NT2/D1 (cell line): ENCODE data around the gene MYH9.

Experiments
- DNase-seq: peaks from one replicate; pipeline ENCODE4 v3.0.0-alpha.2; 2011; ENCODE audit warnings: low read depth, low spot score
- H3K27me3 ChIP-seq: 2 replicates; pipeline ENCODE4 v1.6.0; 2011; ENCODE audit warnings: mild to moderate bottlenecking; ENCODE audit not compliant: insufficient read length, insufficient read depth
- H3K36me3 ChIP-seq: 2 replicates; pipeline ENCODE4 v1.6.1; 2011; ENCODE audit warnings: mild to moderate bottlenecking, low read length, mixed read lengths; ENCODE audit not compliant: insufficient read depth, insufficient read length
- H3K4me1 ChIP-seq: 2 replicates; pipeline ENCODE4 v1.5.1; 2011; ENCODE audit not compliant: insufficient read depth, insufficient read length
- H3K4me3 ChIP-seq: 2 replicates; pipeline ENCODE4 v1.5.1; 2011; ENCODE audit warnings: low read depth; ENCODE audit not compliant: insufficient read length
- H3K9ac ChIP-seq: 2 replicates; pipeline ENCODE4 v1.6.0; 2011; ENCODE audit warnings: low read depth; ENCODE audit not compliant: insufficient read length
- H3K9me3 ChIP-seq: 2 replicates; pipeline ENCODE4 v1.5.1; 2011; ENCODE audit warnings: mild to moderate bottlenecking, low read length; ENCODE audit not compliant: insufficient read depth
- SUZ12 ChIP-seq: IDR thresholded peaks from 2 replicates; pipeline ENCODE4 v1.6.1; 2011; ENCODE audit not compliant: insufficient read length, insufficient read depth; ENCODE audit errors: extremely low read depth
- YY1 ChIP-seq: IDR thresholded peaks from 2 replicates; pipeline ENCODE4 v1.6.1; 2011; ENCODE audit not compliant: insufficient read length, insufficient read depth
- ZNF274 ChIP-seq: IDR thresholded peaks from 2 replicates; pipeline ENCODE4 v1.6.1; 2011; ENCODE audit warnings: mild to moderate bottlenecking, low read depth, low read length

MYH9 gene

DNA sequence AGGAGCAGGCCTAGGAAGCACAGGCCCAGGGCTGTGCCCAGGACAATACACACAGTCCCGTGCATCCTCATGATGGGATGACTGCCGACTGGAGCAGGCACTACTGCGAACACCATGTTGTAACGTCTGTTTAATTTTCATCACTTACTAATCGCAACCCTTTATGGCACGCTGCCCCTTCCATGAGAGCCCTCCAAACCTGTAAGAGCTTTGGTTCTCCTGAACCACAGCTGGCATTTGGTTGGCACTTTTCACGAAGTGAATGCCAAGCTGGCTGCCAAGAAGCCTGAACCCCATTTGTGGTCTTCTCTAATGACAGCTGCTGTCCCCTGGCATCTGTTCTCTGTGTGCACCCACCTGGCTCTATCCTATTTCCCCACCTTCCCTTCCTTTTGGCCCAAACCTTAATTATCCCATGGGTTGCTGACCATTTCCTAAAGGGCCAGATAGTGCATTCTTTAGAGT lies 98.3 kb downstream of the MYH9 start:
- Histone ChIP-seq H3K27me3 (no peaks in the 10 kb centered on the region), H3K9me3 (peaks cover 10% of the 10 kb centered on the region; the same call in 1 of the 2 replicates), H3K36me3 (peaks cover 83% of the 10 kb centered on the region), H3K4me3 (no peak overlapping the region), H3K4me1 (peaks cover 4% of the 10 kb centered on the region), H3K9ac (no peak overlapping the region)
- no peak for DNase-seq
- TF ChIP-seq SUZ12 (no peak), ZNF274 (no peak), YY1 (no peak)

- TF ChIP-seq YY1, result no peak
- no peak for TF ChIP-seq ZNF274
- TF ChIP-seq SUZ12, result no peak
- Histone ChIP-seq H3K9me3 (peaks cover 10% of the 10 kb centered on the region; the same call in 1 of the 2 replicates), H3K36me3 (peaks cover 83% of the 10 kb centered on the region), H3K27me3 (no peaks in the 10 kb centered on the region), H3K4me3 (no peak overlapping the region), H3K4me1 (peaks cover 4% of the 10 kb centered on the region), H3K9ac (no peak overlapping the region)
- no peak for DNase-seq
Measured at GRCh38 chr22:36288571-36289405, 99.0 kb downstream of the MYH9 start.

DNA sequence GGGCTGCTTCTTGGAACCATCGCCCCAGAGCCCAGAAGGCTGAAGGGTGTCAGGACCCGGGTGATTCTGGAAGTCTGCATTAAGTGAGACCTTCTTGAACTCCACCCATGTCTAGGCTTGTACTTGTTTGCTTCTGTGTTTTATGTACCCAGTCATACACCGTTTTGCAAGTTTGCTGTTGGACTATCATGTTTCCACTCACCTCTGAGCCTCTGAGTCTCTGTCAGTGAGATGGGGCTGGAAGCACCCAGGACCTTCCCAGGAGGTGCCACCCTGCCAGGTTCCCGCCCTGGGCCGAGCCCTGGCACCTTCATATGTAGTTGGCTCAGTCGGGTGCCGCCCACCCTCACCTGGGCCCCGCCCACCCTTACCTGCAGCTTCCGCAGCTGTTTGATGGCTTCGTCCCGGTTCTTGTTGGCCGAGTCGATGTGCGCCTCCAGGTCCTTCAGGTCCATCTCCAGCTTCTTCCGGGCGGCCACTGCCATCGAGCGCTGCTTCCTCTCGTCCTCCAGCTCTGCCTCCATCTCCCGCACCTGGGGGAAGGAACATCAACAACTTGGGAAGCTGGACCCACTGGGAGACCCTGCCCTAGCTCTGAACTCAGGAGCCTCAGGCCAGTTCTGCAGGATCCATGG lies 99.8 kb downstream of the MYH9 start:
- H3K4me3 ChIP-seq, result no peak overlapping the region
- TF ChIP-seq ZNF274 (no peak), YY1 (no peak), SUZ12 (no peak)
- H3K36me3 ChIP-seq, result peaks cover 80% of the 10 kb centered on the region
- no peaks in the 10 kb centered on the region for H3K27me3 ChIP-seq
- peaks cover 4% of the 10 kb centered on the region for H3K4me1 ChIP-seq
- H3K9ac ChIP-seq, result no peak overlapping the region
- H3K9me3 ChIP-seq, result peaks cover 10% of the 10 kb centered on the region; the same call in 1 of the 2 replicates
- no peak for DNase-seq

GRCh38 chr22:36286096-36286957 lies 101.4 kb downstream of the MYH9 start:
- H3K9me3 ChIP-seq, result no peaks in the 10 kb centered on the region
- TF ChIP-seq SUZ12 (no peak), ZNF274 (no peak), YY1 (no peak)
- no peak overlapping the region for H3K4me3 ChIP-seq
- H3K27me3 ChIP-seq, result no peaks in the 10 kb centered on the region
- no peak overlapping the region for H3K9ac ChIP-seq
- peak; percentile 54 for DNase-seq
- H3K36me3 ChIP-seq, result peaks cover 82% of the 10 kb centered on the region
- H3K4me1 ChIP-seq, result peaks cover 4% of the 10 kb centered on the region

DNA sequence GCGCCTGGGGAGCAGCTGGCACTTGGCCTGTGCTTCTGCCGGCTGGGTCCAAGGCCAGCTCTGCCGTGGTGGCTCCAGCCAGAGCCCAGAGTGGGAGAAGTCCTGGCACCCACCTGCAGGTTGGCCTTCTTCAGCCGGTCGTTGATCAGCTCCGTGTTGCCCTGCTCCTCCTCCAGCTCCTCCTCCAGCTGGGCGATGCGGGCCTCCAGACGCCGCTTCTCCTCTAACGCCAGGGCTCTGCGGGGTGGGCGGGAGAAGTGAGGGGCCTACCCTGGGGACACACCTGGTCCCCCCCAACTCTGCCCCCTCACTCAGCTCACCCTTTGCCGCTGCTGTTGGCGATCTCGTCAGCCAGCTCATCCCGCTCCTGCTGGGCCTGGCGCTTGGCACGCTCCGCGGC lies 102.2 kb downstream of the MYH9 start:
- Histone ChIP-seq H3K36me3 (peaks cover 88% of the 10 kb centered on the region), H3K9me3 (no peaks in the 10 kb centered on the region), H3K27me3 (no peaks in the 10 kb centered on the region), H3K4me1 (peaks cover 4% of the 10 kb centered on the region), H3K9ac (no peak overlapping the region), H3K4me3 (no peak overlapping the region)
- no peak for TF ChIP-seq SUZ12
- TF ChIP-seq YY1, result no peak
- TF ChIP-seq ZNF274, result no peak
- DNase-seq, result no peak

DNA sequence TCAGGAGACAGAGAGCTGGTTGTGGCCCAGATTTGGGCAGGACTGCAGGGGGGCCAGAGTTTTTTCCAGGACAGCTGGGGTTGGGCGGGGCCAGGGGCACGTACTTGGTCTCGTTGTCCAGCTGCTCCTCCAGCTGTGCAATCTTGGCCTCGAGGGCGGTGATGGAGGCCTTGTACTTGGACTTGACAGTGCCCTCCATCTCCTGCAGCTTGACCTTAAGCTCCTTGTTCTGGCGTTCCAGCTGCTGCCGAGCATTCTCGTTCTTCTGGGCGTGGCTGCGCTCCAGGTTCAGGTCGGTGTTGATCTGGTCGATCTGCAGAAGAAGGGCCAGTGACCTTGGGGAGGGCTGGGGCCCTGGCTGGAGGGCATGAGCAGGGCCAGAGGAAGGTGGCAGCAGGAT lies 102.8 kb downstream of the MYH9 start:
- DNase-seq, result no peak
- Histone ChIP-seq H3K9me3 (no peaks in the 10 kb centered on the region), H3K4me1 (peaks cover 4% of the 10 kb centered on the region), H3K36me3 (peaks cover 90% of the 10 kb centered on the region), H3K27me3 (no peaks in the 10 kb centered on the region), H3K4me3 (no peak overlapping the region), H3K9ac (no peak overlapping the region)
- TF ChIP-seq SUZ12 (no peak), YY1 (no peak), ZNF274 (no peak)
